ENCODE results near the gene NPTXR. TPM values are rescaled to one million over a fixed set of nuclear protein-coding genes. Genes with fewer than 3 reads are reported as not detected.

The NPTXR gene
- total RNA-seq, 6 experiments from 2014 or later = 0.18 to 0.68 (median 0.28) TPM

GRCh38 chr22:38882972-38883622 lies 39.3 kb upstream of the NPTXR start:
- no peak for ATAC-seq
- intact Hi-C loops (cut with DNase I) = no loop called here
- DNase-seq = no peak
- Histone ChIP-seq H3K9me3 (no peaks in the 10 kb centered on the region), H3K36me3 (no peaks in the 10 kb centered on the region), H3K27me3 (no peaks in the 10 kb centered on the region), H3K4me1 (peaks cover 0 to 7% (median 0%) of the 10 kb centered on the region in 4 donors), H3K27ac (no peak overlapping the region), H3K4me3 (no peak overlapping the region)
- no peak for TF ChIP-seq CTCF (IDR thresholded peaks at IDR 0.05)
- 59% methylated on average over 7 of the region's 9 CpGs for WGBS (ENCODE audit: insufficient coverage, low coverage, low lambda C conversion rate, missing lambda C conversion rate)

GRCh38 chr22:38881997-38882879 lies 38.4 kb upstream of the NPTXR start:
- TF ChIP-seq CTCF (IDR thresholded peaks at IDR 0.05) (no peak), POLR2A (IDR thresholded peaks at IDR 0.05) (no peak)
- ATAC-seq = peak in 1 of 4 donors; percentile 12
- Histone ChIP-seq H3K4me3 (no peak overlapping the region), H3K9me3 (no peaks in the 10 kb centered on the region), H3K27ac (peak overlapping the region in 1 of 3 donors; percentile 4), H3K36me3 (no peaks in the 10 kb centered on the region), H3K27me3 (no peaks in the 10 kb centered on the region), H3K4me1 (peaks cover 0 to 7% (median 0%) of the 10 kb centered on the region in 4 donors)
- 76% methylated on average over 3 of the region's 8 CpGs for WGBS (ENCODE audit: insufficient coverage, low coverage, low lambda C conversion rate, missing lambda C conversion rate)
- no peak for DNase-seq
- intact Hi-C loops (cut with DNase I) = no loop called here

- TF ChIP-seq POLR2A (IDR thresholded peaks at IDR 0.05) (no peak), CTCF (IDR thresholded peaks at IDR 0.05) (no peak)
- Histone ChIP-seq H3K4me1 (peaks cover 0 to 7% (median 0%) of the 10 kb centered on the region in 4 donors), H3K36me3 (no peaks in the 10 kb centered on the region), H3K4me3 (no peak overlapping the region), H3K27me3 (no peaks in the 10 kb centered on the region), H3K27ac (peak overlapping the region in 1 of 3 donors; percentile 26), H3K9me3 (no peaks in the 10 kb centered on the region)
- WGBS (ENCODE audit: insufficient coverage, low coverage, low lambda C conversion rate, missing lambda C conversion rate) = 2% methylated on average over 9 of the region's 9 CpGs
- DNase-seq = peak in 1 of 3 donors; percentile 75
- ATAC-seq = peak; percentile 69 to 88 (median 82)
- intact Hi-C loops (cut with DNase I) = no loop called here
These were observed 37.6 kb upstream of the NPTXR start for GRCh38 chr22:38881464-38881871.

GRCh38 chr22:38879961-38880360 lies 36.1 kb upstream of the NPTXR start:
- intact Hi-C loops (cut with DNase I) = no loop called here
- ATAC-seq (no peak), DNase-seq (no peak)
- no peak overlapping the region for H3K4me3 ChIP-seq
- H3K36me3 ChIP-seq = no peaks in the 10 kb centered on the region
- peaks cover 0 to 7% (median 0%) of the 10 kb centered on the region in 4 donors for H3K4me1 ChIP-seq
- 86% methylated on average over 5 of the region's 5 CpGs for WGBS (ENCODE audit: insufficient coverage, low coverage, low lambda C conversion rate, missing lambda C conversion rate)
- H3K9me3 ChIP-seq = no peaks in the 10 kb centered on the region
- H3K27me3 ChIP-seq = no peaks in the 10 kb centered on the region
- H3K27ac ChIP-seq = no peak overlapping the region
- TF ChIP-seq CTCF (IDR thresholded peaks at IDR 0.05) = no peak
- no peak for TF ChIP-seq POLR2A (IDR thresholded peaks at IDR 0.05)

Data from right lobe of liver (tissue), 6 donors.